Liver (tissue), 3 donors: ENCODE results near the gene MOB3B.

Experiments used
- ATF3 ChIP-seq: IDR thresholded peaks from 2 replicates; pipeline ENCODE4 v1.6.1; 2016; ENCODE audit warnings: antibody characterized with exemption
- FOXA2 ChIP-seq: IDR thresholded peaks from 2 replicates; pipeline ENCODE4 v1.6.1; 2016; ENCODE audit warnings: antibody characterized with exemption
- JUND ChIP-seq, 2 donors: IDR thresholded peaks; 2 replicates each; pipeline ENCODE4 v1.6.1; 2016; ENCODE audit warnings: antibody characterized with exemption in 2 of 2
- TF ChIP-seq, protein P1 (sequence below): fragments of 150-350 bp; IDR thresholded peaks from 2 replicates; pipeline ENCODE4 v1.5.1; 2017; ENCODE audit warnings: improper control_type of control experiment, low read depth, low read length; ENCODE audit not compliant: missing input control
- donor health status: healthy.
- donor health status: healthy.

DNA sequence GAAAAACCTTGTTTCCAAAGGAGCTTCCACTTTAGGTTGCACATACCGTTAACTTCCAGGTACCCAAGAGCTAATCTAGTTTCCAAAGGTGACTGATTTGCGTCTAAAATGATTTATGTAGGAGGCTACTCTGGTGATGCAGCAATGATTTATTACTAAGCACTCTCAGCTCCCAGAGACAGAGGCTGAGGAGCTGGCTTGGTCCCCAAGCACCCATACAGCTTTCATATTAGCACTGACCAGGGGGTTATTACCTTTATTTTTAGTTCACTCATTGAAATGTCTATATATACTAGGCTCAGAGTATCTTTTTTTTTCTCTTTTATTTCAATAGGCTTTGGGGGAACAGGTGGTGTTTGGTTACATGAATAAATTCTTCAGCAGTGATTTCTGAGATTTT lies 141.5 kb downstream of the MOB3B start:
- TF ChIP-seq, protein P1, sequence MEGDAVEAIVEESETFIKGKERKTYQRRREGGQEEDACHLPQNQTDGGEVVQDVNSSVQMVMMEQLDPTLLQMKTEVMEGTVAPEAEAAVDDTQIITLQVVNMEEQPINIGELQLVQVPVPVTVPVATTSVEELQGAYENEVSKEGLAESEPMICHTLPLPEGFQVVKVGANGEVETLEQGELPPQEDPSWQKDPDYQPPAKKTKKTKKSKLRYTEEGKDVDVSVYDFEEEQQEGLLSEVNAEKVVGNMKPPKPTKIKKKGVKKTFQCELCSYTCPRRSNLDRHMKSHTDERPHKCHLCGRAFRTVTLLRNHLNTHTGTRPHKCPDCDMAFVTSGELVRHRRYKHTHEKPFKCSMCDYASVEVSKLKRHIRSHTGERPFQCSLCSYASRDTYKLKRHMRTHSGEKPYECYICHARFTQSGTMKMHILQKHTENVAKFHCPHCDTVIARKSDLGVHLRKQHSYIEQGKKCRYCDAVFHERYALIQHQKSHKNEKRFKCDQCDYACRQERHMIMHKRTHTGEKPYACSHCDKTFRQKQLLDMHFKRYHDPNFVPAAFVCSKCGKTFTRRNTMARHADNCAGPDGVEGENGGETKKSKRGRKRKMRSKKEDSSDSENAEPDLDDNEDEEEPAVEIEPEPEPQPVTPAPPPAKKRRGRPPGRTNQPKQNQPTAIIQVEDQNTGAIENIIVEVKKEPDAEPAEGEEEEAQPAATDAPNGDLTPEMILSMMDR: no peak
- TF ChIP-seq ATF3: no peak
- no peak for TF ChIP-seq FOXA2
- no peak for TF ChIP-seq JUND (IDR thresholded peaks at IDR 0.05)
